ENCODE results near the gene CYP27B1.

- TF ChIP-seq CTCF (IDR thresholded peaks at IDR 0.05; ENCODE audit: low read depth, low read length) (no peak), POLR2A (IDR thresholded peaks at IDR 0.05; ENCODE audit: extremely low read depth, insufficient read length) (no peak), MYC (IDR thresholded peaks at IDR 0.05; ENCODE audit: low read depth, low read length) (no peak)
Observed at GRCh38 chr12:57723630-57723962, 43.3 kb downstream of the CYP27B1 start.
